Stimulated activated CD4-positive, alpha-beta T cell treated with anti-CD3 and anti-CD28 coated beads, Interleukin-2, amount 100 ng/mL, for 48 hours (primary cell): ENCODE measurements around the gene SYDE2.
A peak's percentile ranks its signal among the peaks of the same experiment; 100 is the strongest.
"Not testable (repeated sequence)": the region's sequence is repeated elsewhere in the genome, so short reads cannot be mapped to it uniquely, and the experiment has no call there.

Source experiments
- DNase-seq, 2 donors: peaks; one replicate each; pipeline ENCODE4 v3.0.0-alpha.2; 2020

Gene SYDE2

GRCh38 chr1:85208488-85208887, 7.7 kb upstream of the SYDE2 start:
- no peak for DNase-seq

DNA sequence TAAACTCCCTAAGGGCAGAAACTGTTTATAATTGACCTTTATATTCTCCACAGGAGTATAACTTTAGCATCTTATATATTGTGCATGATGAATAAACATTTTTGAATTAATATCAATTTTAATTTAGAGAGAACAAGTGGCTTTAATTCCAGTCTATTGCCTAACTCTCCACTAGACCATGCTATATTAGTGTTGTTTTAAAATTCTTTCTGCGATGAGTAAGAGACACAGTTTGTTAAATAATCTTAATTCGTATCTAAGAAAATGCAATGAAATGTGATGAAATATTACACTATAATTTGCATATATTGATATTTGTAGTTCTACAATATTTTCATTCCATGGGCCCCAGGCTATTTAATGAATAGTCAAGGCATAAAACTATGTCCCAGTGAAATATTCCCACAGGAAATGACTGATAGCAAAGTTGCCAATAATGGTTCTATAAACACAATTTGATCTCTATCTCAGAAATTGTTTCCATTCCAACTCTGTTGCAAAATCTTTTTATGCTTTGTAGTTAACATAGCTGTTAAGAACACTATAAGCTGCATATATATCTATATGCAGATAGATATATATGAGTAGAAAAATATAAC, 2.9 kb upstream of the SYDE2 start:
- DNase-seq = no peak

DNA sequence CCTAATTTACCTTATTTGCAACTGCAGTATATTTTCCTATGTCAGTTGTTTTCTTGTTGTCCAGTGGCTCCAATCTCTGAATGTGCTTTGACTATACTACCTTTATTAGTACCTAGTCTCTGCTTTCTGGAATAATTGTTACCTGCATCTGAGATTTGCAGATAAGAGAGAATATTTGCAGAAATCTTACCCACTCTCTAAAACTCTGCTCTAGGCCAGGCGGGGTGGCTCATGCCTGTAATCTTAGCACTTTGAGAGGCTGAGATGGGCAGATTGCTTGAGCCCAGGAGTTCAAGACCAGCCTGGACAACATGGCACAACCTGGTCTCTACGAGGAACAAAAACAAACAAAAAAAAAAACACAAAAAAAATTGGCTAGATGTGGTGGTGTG, 2.0 kb upstream of the SYDE2 start:
- DNase-seq = no peak

DNA sequence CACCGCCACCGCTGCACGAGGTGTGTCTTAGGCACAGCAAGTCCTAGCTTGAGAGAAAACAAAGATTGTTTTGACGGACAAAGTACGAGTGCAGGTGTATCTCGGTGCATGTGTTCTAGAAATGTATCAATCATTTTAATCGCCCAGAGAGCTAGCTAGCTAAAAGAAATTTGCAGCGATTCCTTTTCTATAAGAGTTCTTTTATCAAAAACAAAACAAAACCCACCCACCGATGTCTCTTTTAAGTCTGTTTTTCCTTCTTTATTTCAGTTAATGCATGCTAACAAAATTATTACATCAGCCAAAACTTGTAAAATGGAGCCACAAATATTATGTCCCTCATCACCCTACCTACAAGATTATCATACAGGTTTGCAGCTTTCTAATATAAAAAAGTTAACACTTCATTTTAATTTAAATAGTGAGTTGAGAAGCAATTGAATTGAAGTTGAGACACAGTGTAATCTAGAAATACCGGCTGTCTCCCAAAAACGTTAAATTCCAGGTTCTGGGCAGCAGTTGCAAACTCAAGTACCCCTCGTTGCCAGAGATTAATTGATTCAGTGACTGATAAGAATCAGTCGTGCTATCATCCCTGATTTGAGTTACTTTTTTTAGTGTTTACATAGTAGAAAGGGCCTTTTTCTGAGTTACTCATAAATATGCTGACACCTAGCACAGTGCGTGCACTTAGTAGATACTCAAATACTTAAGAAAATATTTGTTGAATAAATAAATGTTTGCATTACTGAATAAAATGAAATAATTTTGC, 1.5 kb upstream of the SYDE2 start:
- DNase-seq = no peak

DNA sequence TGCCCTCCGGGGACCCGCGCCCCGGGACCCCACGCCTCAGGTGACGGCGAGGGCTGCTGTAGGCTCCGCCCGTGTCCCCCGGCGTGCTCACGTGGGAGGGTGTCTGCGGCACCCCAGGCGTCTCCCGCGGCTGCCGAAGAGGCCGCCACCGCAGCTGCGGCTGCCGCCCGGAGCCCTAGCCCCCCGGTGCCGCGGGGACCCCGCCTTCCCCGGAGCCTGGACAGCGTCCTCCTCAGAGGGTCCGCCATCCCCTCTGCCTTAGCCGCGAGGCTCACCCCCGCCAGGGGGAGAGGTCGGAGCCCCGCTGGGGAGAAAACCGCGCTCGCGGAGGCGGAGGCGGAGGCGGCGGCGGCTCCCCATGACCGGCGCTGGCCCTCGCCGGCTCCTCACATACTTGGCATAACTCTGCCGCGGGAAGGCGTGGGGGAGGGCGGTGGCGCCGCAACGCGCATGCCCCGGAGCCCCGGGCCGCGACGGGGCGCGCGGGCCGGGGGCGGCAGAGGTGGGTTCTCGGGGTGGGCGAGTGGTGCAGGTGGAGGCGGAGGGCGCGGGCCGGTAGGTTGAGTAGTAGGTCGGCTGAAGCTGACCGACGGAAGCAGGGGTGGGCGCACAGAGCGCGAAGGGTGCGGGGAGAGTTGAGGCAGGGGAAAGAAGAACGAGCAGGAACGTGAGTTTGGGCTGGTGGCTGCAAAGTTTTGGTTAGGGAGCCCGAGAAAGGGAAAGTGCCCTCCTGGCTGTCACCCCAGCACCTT, 700 bp upstream of the SYDE2 start:
- DNase-seq = peak; percentile 32 to 47

DNA sequence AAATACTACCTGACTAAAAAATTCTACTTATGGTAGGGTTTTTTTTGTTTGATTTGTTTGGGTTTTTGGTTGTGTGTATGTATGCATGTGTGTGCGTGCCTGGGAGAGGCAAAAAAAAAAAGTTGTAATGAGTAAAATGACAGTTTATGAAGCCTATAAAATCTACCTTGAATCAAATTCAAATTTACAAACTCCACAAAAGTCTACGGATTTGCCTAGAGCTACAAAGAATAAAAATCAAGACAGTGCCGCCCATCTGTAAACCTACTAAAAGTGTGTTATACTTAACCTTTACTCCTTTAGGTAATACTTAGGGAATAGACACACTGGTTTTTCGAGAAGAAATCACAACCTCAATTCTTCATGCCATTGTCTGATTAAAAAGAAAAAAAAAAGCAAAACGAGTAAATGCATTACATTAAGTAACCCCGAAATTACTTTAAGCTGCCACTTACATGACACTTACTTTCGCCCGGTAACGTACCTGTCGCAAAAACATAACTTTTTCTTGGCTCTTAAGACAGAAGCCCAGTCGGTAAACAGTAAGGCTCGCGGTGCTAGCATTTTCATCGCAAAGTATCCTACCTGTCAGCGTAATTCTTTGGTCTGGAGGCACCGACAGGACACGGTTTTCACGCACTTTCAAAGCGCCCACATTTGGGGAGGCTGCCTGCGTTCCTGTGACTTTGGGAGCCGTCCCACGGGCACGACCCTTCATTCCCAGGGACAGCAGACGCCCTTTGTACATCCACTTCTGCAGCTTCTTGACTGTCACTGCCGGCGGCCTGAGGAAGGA, 951 bp downstream of the SYDE2 start:
- peak in 1 of 2 donors; percentile 6 for DNase-seq

GRCh38 chr1:85198864-85199263, 2.0 kb downstream of the SYDE2 start:
- DNase-seq = no peak

GRCh38 chr1:85196358-85196757, 4.5 kb downstream of the SYDE2 start:
- DNase-seq = no peak

- DNase-seq = no peak
These were observed 5.1 kb downstream of the SYDE2 start for GRCh38 chr1:85195703-85196102.

- DNase-seq = not testable (repeated sequence)
These were observed 8.7 kb downstream of the SYDE2 start for GRCh38 chr1:85192129-85192528.

- no peak for DNase-seq
These were observed 11.7 kb downstream of the SYDE2 start for GRCh38 chr1:85189120-85189519.

DNA sequence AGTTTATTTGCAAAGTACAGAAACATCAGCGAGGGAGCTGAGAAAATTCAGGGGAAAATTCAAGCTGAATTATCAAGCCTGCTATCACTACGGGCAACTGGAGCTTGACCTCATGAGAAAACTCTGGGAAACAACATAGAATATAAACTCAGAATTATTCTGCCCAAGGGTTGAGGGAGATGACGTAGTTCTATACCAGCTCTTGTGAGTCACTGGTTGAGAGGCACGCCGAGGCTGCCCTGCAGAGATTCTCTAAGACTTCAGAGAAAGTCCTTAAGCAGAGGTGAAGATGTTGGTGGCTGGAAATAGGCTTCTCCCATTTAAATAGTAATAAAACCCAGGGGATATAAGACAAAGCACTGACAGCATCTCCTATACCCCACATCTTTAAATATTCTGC, 12.3 kb downstream of the SYDE2 start:
- DNase-seq = no peak

- not testable (repeated sequence) for DNase-seq
These were observed 13.8 kb downstream of the SYDE2 start for GRCh38 chr1:85187021-85187420.

DNA sequence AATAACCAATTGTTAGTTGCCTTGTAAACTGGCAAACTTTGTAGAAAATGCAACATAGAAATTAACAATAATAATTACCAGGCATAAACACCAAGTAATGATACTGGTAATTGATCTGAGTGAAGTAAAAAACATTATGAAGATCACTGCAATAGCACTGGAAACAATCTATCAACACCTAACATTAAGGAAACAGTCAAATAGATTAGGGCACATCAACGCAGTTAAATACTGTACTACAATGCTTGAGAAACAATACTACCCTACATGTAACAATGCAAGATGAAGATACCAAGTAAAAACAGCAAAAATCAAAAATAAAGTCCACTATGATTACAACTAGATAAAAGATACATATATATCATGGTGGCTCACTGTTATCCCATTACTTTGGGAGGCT, 16.6 kb downstream of the SYDE2 start:
- no peak for DNase-seq

DNA sequence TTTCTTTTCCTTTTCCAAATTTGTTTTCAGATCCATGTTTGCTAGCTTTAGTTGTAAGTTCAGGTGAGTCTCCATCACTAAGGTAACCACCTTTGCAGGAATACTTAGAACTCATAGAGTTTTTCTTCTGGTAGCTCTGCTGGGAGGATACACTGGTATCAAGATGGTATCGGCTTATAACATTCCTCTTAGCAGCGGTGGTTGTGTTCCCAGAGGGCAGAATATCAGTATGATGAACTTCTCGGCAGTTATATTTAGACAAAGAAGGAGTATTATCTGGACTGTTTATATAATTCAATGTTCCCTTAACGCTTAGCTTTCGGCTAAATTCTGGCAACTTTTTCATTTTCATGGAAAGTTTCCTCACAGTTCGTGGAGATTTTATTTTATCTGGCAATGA, 18.1 kb downstream of the SYDE2 start:
- DNase-seq = no peak

- no peak for DNase-seq
These were observed 19.9 kb downstream of the SYDE2 start for GRCh38 chr1:85180869-85181268.

- DNase-seq = no peak
These were observed 21.3 kb downstream of the SYDE2 start for GRCh38 chr1:85179522-85179921.

- DNase-seq = no peak
These were observed 22.4 kb downstream of the SYDE2 start for GRCh38 chr1:85178396-85178795.

DNA sequence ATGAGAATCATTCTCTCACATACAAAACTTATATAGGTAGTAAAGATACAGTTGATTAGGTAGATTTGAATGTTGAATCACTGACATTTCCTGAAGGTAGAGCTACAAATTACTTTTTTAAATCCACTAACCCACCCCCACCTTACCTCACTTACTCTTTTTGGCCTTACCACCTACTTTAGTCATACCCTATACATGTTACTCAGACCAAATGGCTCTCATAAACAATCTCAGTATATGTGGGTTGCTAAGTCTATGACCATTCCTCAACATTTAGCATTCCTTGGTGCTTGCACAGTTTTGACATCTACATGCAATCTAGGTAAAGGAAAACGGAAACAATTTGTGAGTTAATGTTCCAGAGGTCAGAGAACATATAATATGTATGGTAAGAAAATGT, 26.3 kb downstream of the SYDE2 start:
- DNase-seq = no peak

GRCh38 chr1:85172684-85173337, 28.0 kb downstream of the SYDE2 start:
- DNase-seq = no peak

DNA sequence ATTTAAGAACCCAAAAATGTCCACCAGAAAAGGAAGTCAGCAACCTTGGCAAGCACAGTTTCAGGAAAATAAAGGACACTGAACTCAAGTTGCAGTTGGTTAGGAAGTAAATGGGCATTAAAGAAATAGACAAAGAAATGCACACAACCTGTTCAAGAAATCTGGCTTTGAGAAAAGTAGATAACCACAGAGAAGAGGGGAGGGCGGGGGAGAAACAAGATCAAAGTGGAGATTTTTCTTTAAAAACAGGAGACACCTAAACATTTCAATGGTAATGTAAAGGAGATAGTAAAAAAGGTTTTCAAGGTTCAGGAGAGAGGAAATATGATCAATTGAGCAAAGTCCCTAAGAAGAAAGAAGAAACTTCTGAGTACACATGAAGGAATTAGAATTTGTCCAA, 29.1 kb downstream of the SYDE2 start:
- no peak for DNase-seq

DNA sequence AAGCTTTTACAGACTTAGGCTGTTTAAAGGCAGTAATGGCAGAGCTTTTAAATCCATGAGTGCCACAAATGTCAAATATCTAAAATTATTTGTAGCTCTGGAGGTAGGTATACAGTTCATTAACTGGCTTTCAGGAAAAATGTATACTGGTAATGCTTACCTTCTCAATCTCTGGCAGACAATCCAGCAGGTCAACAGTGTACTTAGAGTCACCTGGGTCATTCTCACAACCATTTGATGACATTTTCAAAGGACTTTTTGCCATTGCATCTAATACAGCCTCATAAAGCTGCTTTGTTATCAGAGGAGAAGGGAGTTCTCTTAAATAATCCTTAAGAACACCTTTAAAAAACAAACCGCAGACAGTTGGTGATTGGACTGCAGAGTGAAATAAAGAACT, 31.9 kb downstream of the SYDE2 start:
- no peak for DNase-seq

DNA sequence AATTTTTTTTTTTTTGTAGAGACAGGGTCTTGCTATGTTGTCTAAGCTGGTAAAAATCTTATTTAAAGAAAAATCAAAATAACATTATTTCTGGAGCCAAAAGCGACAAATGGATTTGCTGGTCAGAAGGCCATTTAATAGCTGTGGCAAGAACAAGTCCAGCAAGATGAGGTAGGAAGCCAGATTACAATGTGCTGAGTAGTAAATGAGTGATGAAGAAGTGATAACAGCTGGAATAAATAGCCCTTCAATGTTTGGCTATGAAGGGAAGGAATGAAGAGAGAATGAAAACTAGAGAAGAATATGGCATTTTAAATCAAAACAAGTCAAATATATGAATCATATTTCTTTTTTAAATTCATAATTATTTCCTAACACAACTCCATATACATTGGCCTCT, 34.5 kb downstream of the SYDE2 start:
- DNase-seq = no peak
